GM23338 (cell line): ENCODE results near the gene TGFBR3. TPM values are rescaled to one million over a fixed set of nuclear protein-coding genes. Genes with fewer than 3 reads are reported as not detected.

Experiments used
- ATAC-seq: fragments of 200-7000 bp; cut with Tn5 transposase; 3 replicates; pipeline ENCODE4 v1.9.1; 2020
- DNase-seq: peaks from one replicate; pipeline ENCODE4 v3.0.0-alpha.2; 2015; ENCODE audit warnings: low spot score
- H2AFZ ChIP-seq: fragments of 200-600 bp; sonication (generic); 2 replicates; pipeline ENCODE4 v1.8.0; 2016; ENCODE audit warnings: antibody characterized with exemption, mild to moderate bottlenecking, moderate library complexity
- H3F3A ChIP-seq: fragments of 200-600 bp; sonication (generic); replicated peaks from 2 replicates; pipeline ENCODE4 v1.8.0; 2017; ENCODE audit warnings: antibody characterized with exemption, mixed run types, low read depth
- H3K27ac ChIP-seq: fragments of 200-600 bp; sonication (generic); 2 replicates; pipeline ENCODE4 v1.6.1; 2016; ENCODE audit warnings: low read depth
- H3K27me3 ChIP-seq: fragments of 200-600 bp; sonication (generic); 2 replicates; pipeline ENCODE4 v1.8.0; 2016; ENCODE audit warnings: mild to moderate bottlenecking, mixed run types, moderate library complexity; ENCODE audit not compliant: insufficient read depth
- H3K36me3 ChIP-seq: fragments of 200-600 bp; sonication (generic); 2 replicates; pipeline ENCODE4 v1.8.0; 2016; ENCODE audit warnings: mild to moderate bottlenecking; ENCODE audit not compliant: insufficient read depth
- H3K4me1 ChIP-seq: fragments of 200-600 bp; sonication (generic); 2 replicates; pipeline ENCODE4 v1.8.0; 2016; ENCODE audit warnings: mild to moderate bottlenecking, moderate library complexity; ENCODE audit not compliant: insufficient read depth
- H3K4me2 ChIP-seq: fragments of 200-600 bp; sonication (generic); 2 replicates; pipeline ENCODE4 v1.7.1; 2017; ENCODE audit warnings: mixed run types
- H3K4me3 ChIP-seq: fragments of 200-600 bp; sonication (generic); 2 replicates; pipeline ENCODE4 v1.6.1; 2016; ENCODE audit warnings: mixed run types
- H3K79me2 ChIP-seq: fragments of 200-600 bp; sonication (generic); replicated peaks from 2 replicates; pipeline ENCODE4 v1.8.0; 2017; ENCODE audit warnings: mild to moderate bottlenecking; ENCODE audit not compliant: insufficient read depth
- H3K9me2 ChIP-seq: fragments of 200-600 bp; sonication (generic); 2 replicates; pipeline ENCODE4 v1.8.0; 2017; ENCODE audit not compliant: insufficient read depth
- H4K20me1 ChIP-seq: fragments of 200-600 bp; sonication (generic); replicated peaks from 2 replicates; pipeline ENCODE4 v1.8.0; 2017; ENCODE audit warnings: mild to moderate bottlenecking; ENCODE audit not compliant: insufficient read depth
- H3K27ac Mint-ChIP-seq: 2 replicates; pipeline ENCODE4 v1.8.0; 2020; ENCODE audit warnings: inconsistent platforms, mild to moderate bottlenecking, moderate library complexity, mixed read lengths
- H3K27me3 Mint-ChIP-seq: 3 replicates; pipeline ENCODE4 v1.8.0; 2022; ENCODE audit warnings: low read depth, mild to moderate bottlenecking, moderate library complexity, mixed read lengths, inconsistent platforms; ENCODE audit not compliant: insufficient read depth, poor library complexity
- H3K36me3 Mint-ChIP-seq: 3 replicates; pipeline ENCODE4 v1.8.0; 2021; ENCODE audit warnings: low read depth, mild to moderate bottlenecking, inconsistent platforms, moderate library complexity, mixed read lengths
- H3K4me1 Mint-ChIP-seq: 3 replicates; pipeline ENCODE4 v1.8.0; 2020; ENCODE audit warnings: mild to moderate bottlenecking, inconsistent platforms, mixed read lengths
- H3K4me3 Mint-ChIP-seq: 3 replicates; pipeline ENCODE4 v1.8.0; 2021; ENCODE audit warnings: moderate library complexity, mild to moderate bottlenecking, inconsistent platforms, mixed read lengths
- H3K9me3 Mint-ChIP-seq: 3 replicates; pipeline ENCODE4 v1.8.0; 2020; ENCODE audit warnings: moderate library complexity, mild to moderate bottlenecking, inconsistent platforms, mixed read lengths
- CREB1 ChIP-seq: fragments of 250-450 bp; sonication (Bioruptor Pico); IDR thresholded peaks from 2 replicates; pipeline ENCODE4 v1.5.0; 2020; ENCODE audit warnings: low read depth, mild to moderate bottlenecking, moderate library complexity
- CTCF ChIP-seq, 2 experiments: fragments of 200-600 bp in 1 of 2; sonication (generic) in 1 of 2; conservative IDR thresholded peaks; 2 replicates each; pipeline versions ENCODE4 v1.5.1 to v1.6.1; 2016 to 2017; ENCODE audit warnings: antibody characterized with exemption in 2 of 2, low read depth in 2 of 2, mild to moderate bottlenecking in 2 of 2, moderate library complexity in 1 of 2
- EZH2phosphoT487 ChIP-seq: fragments of 200-600 bp; sonication (generic); IDR thresholded peaks from one replicate; pipeline ENCODE4 v1.8.1; 2018; ENCODE audit warnings: antibody characterized with exemption; ENCODE audit not compliant: unreplicated experiment
- NANOG ChIP-seq: IDR thresholded peaks from 2 replicates; pipeline ENCODE4 v1.6.1; 2016; ENCODE audit warnings: antibody characterized with exemption, borderline replicate concordance
- POLR2AphosphoS5 ChIP-seq: IDR thresholded peaks from 2 replicates; pipeline ENCODE4 v1.6.1; 2016; ENCODE audit warnings: antibody characterized with exemption, low read depth
- REST ChIP-seq: IDR thresholded peaks from one replicate; pipeline ENCODE4 v1.6.1; 2018; ENCODE audit warnings: antibody characterized with exemption; ENCODE audit not compliant: unreplicated experiment
- STAT1 ChIP-seq: IDR thresholded peaks from one replicate; pipeline ENCODE4 v1.6.1; 2016; ENCODE audit warnings: antibody characterized with exemption; ENCODE audit not compliant: unreplicated experiment
- ZNF331 ChIP-seq: fragments of 250-450 bp; sonication (Bioruptor Pico); IDR thresholded peaks from 2 replicates; pipeline ENCODE4 v1.5.0; 2020; ENCODE audit warnings: low read depth, mild to moderate bottlenecking, moderate library complexity
- ZNF462 ChIP-seq: fragments of 250-450 bp; sonication (Bioruptor Pico); IDR thresholded peaks from 2 replicates; pipeline ENCODE4 v1.5.0; 2020; ENCODE audit warnings: mild to moderate bottlenecking, moderate library complexity
- polyA plus RNA-seq: library from polyadenylated mRNA; unstranded; fragments of >200 nt; fragmentation: Nextera tagmentation; extraction: Ambion mirVana; gene quantifications from 2 replicates; pipeline ENCODE4 v1.2.1, GENCODE V29; 2016
- total RNA-seq: library from RNA; depleted of rRNA; stranded (reverse); fragments of >200 nt; shearing (Covaris generic); gene quantifications from 2 replicates; pipeline ENCODE4 v1.2.3, GENCODE V29; 2014

TGFBR3 gene
- total and polyA plus RNA-seq, 2 experiments from 2014 or later, result 1.7 to 2.9 TPM

- Histone ChIP-seq H3K79me2 (no peaks in the 10 kb centered on the region), H4K20me1 (no peaks in the 10 kb centered on the region), H3F3A (no peaks in the 10 kb centered on the region)
Observed at GRCh38 chr1:91862120-91862519, 23.8 kb downstream of the TGFBR3 start.

GRCh38 chr1:91857557-91858239, 28.3 kb downstream of the TGFBR3 start:
- no peaks in the 10 kb centered on the region for H3K4me1 Mint-ChIP-seq
- no peak overlapping the region for H3K4me3 Mint-ChIP-seq
- no peaks in the 10 kb centered on the region for H3F3A ChIP-seq
- no peaks in the 10 kb centered on the region for H3K4me1 ChIP-seq
- H3K27me3 Mint-ChIP-seq, result peaks cover 3% of the 10 kb centered on the region
- H3K9me3 Mint-ChIP-seq, result no peaks in the 10 kb centered on the region
- no peak for ATAC-seq
- H3K27ac Mint-ChIP-seq, result no peak overlapping the region
- no peaks in the 10 kb centered on the region for H3K9me2 ChIP-seq
- no peaks in the 10 kb centered on the region for H3K36me3 ChIP-seq
- H2AFZ ChIP-seq, result no peak overlapping the region
- no peak for DNase-seq
- H3K27ac ChIP-seq, result no peak overlapping the region
- no peak overlapping the region for H3K4me2 ChIP-seq
- no peak overlapping the region for H3K4me3 ChIP-seq
- H3K27me3 ChIP-seq, result no peaks in the 10 kb centered on the region
- H3K79me2 ChIP-seq, result no peaks in the 10 kb centered on the region
- no peaks in the 10 kb centered on the region for H3K36me3 Mint-ChIP-seq
- no peaks in the 10 kb centered on the region for H4K20me1 ChIP-seq
- TF ChIP-seq CTCF (conservative IDR thresholded peaks at IDR 0.05; ENCODE audit: low read depth in 2 of 2) (no peak), NANOG (no peak), REST (no peak), ZNF331 (no peak), CREB1 (CRISPR knock-in tag) (no peak), ZNF462 (CRISPR knock-in tag) (no peak), STAT1 (no peak), EZH2phosphoT487 (no peak), POLR2AphosphoS5 (no peak)

More at GRCh38 chr1:91862120-91862519, 23.8 kb downstream of the TGFBR3 start:
- Histone ChIP-seq H3K4me3 (no peak overlapping the region), H3K4me2 (no peak overlapping the region), H3K4me1 (no peaks in the 10 kb centered on the region), H3K27ac (no peak overlapping the region), H3K27me3 (no peaks in the 10 kb centered on the region), H3K9me2 (no peaks in the 10 kb centered on the region), H2AFZ (no peak overlapping the region), H3K36me3 (no peaks in the 10 kb centered on the region)
- DNase-seq, result no peak
- ATAC-seq, result no peak
- no peak overlapping the region for H3K4me3 Mint-ChIP-seq
- no peaks in the 10 kb centered on the region for H3K36me3 Mint-ChIP-seq
- no peak for TF ChIP-seq ZNF331
- no peak overlapping the region for H3K27ac Mint-ChIP-seq
- peaks cover 3% of the 10 kb centered on the region for H3K27me3 Mint-ChIP-seq
- H3K9me3 Mint-ChIP-seq, result no peaks in the 10 kb centered on the region
- H3K4me1 Mint-ChIP-seq, result no peaks in the 10 kb centered on the region
